ENCODE data around the gene RFTN1.

Gene RFTN1

DNA sequence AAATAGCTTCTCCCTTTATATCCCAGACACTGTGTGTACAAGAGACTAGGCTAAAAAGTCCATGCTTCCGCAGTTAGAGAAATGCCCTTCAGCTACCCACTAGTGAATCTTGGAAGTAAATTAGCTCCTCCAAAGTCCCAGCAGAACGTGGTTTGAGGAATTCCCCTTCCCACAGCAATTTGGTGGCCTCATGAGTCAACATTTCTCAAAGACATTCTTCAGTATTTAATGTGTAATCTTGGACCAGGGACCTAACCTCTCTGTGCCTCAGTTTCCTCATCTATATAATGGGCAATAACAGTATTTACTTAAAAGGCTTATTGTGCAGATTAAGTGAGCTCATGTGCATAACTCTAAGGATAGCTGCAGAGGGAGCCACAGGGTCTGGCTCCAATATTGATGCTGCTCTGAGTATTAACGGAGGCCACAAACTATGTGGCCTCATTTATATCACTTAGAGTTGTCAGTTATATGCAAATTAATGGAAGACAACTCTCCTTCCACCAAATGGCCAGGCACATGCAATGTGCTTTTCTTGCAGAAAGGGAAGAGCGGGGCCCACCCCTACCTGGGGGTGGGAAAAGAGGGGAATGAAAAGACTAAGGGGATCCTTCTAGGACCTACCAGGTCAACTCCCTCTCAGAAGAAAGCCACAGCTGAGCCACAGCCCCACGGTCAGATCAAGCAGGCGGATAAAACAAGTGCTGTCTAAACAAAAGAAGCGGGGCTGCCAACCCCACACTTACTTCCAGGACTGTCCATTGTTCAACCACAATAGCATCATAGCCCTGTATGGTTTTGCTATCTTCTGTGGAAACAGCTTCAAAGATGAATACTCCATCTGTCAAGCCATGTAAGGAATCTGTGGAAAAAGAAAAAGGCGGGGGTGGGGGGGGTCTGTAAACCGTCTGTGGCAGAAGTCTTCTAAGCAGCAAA is 156.0 kb downstream of the RFTN1 start:
- DNase-seq (ENCODE audit: low spot score) = no peak

DNA sequence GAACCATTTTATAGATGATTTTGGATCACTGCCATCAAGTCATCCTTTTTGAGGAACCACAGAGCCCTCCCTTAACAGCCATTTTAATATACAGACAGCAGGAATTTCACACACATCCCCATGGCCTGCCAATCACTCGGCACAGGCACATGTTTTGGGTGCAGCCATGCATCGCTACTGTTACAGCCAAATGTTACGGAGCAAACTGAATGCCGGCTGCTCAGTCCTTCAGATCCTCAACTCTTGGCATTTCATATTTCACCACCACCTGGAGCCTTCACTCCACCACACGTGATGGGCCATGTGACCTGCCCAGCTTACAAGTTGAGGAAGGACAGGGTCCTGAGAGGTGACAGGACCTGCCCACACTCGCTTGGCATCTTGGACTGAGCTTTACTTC is 157.7 kb downstream of the RFTN1 start:
- no peak for DNase-seq (ENCODE audit: low spot score)

DNA sequence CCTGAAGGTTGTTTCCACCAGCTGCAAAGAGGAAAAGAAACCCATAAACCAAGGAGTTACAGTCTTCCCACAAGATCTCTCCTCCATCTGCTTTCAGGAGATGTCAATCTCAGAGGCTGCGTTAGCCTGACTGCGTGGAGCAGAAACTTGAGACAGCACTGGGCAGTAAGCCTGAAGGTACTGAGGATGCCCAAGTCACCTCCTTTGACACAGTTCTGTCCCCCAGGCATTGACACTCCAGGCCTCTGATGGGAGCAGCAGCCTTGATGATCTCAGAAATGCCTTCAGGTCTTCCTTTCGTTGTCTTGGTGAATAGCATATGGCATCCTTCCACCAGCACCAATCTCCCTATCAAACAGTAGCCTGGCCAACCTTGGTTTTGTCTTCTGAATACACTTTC is 159.2 kb downstream of the RFTN1 start:
- DNase-seq (ENCODE audit: low spot score) = no peak

DNA sequence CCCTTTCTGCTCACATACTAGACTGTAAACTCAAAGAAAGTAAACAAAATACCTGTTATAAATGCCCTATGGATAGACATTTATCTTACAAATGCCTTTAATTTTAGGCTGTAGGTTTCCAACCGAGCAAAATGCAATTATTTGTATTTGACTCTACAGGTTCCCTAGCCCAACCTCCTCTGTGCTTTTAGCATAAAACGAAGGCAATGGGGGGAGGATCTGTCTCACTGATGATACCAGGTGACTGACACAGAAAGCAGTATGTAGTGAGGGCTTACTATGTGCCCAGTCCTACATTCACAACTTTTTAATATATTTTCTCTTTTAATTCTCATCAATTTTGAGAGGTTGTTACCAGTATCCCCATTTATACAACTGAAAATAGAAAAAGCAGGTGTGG is 161.1 kb downstream of the RFTN1 start:
- DNase-seq (ENCODE audit: low spot score) = no peak

DNA sequence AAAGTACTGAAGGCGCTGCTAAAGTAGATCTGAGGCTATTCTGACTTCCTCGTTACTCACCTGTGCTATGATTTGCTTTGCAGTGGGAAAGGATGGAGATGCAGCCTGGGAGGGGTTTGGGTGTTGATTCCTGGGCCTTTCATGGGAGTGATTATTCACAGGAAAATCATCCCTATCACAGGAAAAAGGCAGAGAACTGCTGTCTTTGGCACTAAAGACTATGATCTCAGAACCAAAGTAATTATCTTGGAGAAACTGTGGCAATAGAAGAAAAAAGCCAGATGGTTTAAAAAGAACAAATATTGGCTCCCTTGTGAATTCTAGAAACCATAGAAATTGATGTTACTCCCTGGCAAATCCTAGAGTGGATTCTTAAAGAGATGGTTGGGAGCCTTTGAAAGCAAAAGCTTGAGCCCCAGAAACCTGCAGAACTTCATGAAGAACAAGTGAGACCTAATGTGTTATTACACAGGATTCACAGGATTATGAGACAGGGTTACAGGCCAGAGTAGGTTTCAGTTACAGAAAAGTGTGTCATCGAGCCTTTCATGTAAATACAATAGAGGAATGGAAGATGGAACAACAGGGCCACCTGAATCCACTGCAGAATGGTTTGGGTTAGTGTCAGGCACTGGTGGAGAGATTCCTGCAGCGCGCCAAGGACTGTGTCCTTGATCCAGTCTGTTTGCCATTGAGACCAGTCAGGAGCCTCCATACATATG is 162.7 kb downstream of the RFTN1 start:
- DNase-seq (ENCODE audit: low spot score) = no peak

DNA sequence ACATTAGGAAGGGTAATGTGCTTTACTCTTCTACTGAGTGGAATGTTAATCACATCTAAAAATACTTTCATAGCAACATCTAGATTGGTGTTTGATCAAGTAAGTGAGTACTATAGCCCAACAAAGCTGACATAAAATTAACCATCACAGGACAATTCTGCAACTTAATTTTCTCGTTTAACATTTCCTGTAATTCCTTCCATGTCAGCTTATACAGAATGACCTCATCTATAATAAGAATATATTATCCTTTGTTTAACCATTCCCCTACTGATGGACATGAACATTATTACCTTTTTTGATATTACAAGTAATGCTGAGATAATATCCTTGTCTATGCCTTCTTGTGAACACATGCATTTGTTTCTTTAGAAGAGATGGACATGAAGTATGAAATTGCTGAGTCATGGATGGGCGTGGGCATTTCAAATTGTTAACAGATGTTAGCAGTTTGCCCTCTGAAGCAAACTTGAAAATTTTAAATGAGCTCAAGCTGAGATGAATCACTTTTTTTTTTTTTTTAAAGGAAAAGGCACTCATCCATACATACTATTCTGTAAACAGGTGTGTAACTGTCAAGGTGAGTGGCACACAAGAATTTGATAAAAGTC is 163.4 kb downstream of the RFTN1 start:
- no peak for DNase-seq (ENCODE audit: low spot score)

DNA sequence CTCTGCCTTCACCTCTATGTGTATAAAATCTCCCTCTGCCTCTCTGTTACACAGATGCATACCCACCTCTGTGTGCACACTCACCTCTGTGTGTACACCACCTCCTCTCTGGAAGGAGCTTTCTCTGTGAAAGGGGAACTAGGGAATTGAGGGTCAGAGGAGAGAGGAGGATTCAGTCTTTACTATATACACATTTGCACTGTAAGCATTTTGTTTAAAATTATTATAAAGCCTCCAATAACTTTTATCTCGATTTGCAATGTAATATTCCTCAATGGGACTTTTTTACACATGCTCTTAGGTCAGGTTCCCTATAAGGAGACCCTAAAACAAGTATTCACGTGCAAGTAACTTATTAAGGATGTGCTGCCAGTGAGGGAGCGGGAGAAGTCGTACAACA is 166.0 kb downstream of the RFTN1 start:
- no peak for DNase-seq (ENCODE audit: low spot score)

DNA sequence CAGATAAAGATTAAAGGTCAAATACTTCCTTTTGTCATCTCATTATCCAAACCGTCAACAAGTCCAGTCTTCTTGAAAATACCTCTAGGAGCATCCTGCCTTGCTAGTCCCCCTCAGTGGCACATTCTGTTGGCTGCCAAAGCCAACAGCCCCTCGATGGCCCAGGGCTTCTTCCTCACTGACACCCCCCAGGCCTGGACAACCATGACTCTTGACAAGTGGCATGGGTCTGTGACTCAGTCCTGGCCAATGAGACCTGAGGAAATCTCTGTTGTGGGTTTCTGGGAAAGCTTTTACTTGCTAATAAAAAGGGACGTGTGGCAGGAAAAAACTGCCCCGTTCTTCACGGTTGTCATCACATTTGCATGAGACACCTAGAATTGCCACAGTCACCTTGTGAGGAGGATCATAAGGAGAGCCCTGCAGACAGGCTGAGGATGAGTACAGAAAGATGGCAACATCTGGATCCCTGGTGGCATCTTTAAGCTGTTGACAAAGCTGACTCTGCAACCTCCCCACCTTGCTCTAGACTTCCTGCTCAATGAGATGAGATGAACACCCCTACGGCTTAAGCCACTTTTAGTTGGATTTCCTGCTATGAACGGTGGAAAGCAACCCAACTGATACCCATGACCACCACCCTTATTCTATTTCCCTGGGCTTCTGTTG is 167.0 kb downstream of the RFTN1 start:
- no peak for DNase-seq (ENCODE audit: low spot score)

DNA sequence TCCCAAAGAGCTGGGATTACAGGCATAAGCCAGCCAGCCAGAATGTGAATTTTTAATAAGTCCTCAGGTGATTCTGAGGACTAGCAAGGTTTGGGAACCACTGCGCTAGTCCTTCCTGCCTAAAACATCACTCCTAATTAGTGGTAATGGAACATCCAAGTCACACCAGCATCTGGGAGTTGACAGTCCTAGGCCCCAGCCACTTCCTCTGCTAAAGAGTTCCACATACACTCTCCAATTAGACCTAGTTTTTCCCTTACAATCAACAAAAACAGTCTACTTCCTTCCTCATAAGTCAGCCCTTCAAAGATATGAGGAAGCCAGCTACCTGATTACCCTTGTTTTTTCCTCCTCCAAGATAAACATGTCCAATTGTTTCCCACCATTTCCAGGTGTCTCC is 170.4 kb downstream of the RFTN1 start:
- DNase-seq (ENCODE audit: low spot score) = no peak

DNA sequence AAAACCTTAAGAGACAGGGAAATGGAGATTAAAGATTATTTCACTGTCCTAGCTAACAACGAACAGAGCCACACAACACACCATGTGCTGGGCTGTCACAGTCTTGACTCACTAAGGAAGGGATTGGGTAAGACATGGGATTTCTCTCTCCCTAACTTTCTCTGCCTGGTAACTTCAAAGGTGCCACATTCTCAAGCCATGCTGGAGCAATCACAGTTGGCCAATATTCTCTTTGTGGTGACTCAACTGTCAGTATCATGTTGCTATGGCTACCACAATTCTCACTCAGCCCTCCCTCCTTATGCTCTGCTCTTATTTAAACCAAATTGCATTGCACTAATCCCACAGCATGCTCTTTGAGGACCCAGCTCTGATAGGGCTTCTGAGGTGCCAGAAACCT is 174.5 kb downstream of the RFTN1 start:
- DNase-seq (ENCODE audit: low spot score) = peak; percentile 67

DNA sequence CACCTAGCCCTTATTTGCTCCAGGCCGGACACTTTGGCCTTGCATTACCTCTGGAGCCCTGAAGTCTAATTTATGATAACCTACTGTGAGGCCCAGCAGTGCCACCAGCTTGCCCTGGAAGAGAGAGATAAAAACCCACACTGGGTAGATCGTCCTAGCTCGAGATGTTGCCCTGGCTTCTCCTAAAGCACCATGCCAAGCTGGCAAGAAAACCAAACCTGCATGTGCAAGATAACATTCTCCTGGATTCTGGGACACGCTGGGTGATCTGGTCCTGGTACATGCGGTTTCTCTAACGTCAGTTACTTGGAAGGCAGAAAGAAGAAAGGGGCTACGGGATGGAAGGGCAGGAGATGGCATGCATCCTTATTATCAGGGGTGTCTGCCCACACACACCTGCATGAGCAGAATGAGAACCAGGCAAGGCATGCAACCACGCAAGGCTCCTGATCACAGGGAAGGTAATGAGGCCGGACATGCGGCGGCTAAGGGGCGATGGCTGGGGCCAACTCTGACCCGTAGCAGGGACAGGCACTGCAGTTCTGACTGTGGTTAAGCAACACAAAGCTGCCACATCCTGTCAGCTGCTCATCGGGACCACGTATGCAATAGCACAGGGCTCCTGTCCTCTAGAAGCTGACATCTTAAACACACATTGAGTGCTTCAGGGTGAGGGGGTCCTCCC is 175.5 kb downstream of the RFTN1 start:
- peak; percentile 61 for DNase-seq (ENCODE audit: low spot score)

DNA sequence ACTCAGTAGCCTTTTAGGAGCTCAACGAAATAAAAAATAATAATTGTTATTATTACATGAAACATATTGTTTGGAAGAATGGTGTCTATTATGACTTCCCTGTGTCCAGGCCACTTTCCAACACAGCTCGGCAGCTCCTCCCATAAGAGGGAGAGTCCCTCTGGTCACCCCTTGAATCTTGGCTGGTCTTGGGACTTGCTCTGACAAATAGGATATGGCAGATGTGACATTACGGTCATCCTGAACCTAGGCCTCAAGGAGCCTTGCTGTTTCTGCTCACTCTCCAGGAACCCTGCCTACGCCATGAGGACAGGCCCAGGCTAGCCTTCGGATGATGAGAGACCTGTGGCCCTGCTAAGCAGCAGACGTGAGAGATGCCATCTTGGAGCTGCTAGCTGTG is 176.7 kb downstream of the RFTN1 start:
- no peak for DNase-seq (ENCODE audit: low spot score)

DNA sequence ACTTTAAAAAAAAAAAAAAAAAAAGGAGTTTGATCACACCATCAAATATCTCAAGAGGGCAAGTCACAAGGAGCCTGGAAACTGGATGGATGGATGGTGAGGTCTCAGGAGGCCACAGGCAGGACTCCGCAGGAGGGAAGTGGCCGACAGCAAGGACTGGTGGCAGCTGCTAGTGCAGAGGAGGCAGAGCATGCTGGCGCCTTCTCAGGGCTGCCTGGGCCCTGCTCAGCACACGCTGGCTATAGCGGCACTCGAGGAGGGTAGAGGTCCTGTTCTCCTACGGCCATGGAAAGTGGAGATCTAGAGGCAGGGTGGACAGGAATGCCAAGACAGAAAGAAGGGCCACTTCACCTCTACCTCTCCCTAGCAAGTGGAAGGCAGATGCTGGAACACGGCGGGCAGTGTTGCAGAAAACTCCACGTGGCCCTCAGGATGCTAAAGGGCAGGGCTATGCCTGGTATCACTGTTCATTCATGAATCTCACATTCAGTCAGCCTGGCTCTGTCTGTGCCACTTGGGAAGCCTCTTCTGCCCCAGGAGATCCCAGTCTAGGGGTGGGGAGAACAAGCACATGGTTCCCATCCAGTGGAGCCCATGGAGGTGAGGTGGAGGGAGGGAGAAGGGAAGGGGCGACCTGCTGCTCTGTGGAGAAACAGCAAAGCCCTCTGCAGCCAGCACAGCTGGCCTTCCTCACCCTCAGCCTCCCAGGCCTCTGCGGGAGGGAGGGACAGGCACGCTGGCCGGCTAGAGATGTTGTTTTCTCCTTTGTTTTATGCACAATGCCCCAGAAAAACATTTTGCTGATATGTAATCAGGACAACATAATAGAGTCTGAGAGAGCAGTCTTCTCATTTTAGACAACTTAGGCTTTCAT is 177.5 kb downstream of the RFTN1 start:
- no peak for DNase-seq (ENCODE audit: low spot score)

DNA sequence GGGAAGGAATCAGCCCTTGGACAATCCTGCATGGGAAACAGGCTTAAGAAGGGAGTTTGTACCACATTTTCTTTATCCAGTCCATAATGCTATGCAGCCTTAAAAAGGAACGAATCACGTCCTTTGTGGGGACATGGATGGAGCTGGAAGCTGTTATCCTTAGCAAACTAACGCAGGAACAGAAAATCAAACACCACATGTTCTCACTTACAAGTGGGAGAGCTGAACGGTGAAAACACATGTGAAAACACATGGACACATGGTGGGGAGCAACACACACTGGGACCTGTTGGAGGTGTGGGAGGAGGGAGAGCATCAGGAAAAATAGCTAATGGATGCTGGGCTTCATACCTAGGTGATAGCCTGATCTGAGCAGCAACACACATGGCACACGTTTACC is 178.2 kb downstream of the RFTN1 start:
- DNase-seq (ENCODE audit: low spot score) = no peak

DNA sequence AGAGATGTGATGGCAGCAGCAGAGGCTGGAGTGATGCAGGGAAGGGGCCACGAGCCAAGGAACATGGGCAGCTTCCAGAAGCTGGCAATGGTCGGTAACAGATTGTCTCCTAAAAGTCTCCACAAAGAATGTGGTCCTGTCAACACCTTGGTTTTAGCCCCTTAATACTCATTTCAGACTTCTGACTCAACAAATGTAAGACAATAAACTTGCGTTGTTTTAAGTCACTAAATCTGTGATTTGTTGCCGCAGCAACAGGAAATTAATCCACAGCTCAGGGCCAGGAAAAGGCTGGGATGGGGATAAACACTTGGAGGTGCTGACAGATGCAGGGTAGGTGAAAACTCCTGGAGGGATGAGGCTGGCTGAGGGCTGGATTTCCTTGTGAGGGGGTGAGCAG is 178.6 kb downstream of the RFTN1 start:
- DNase-seq (ENCODE audit: low spot score) = no peak

DNA sequence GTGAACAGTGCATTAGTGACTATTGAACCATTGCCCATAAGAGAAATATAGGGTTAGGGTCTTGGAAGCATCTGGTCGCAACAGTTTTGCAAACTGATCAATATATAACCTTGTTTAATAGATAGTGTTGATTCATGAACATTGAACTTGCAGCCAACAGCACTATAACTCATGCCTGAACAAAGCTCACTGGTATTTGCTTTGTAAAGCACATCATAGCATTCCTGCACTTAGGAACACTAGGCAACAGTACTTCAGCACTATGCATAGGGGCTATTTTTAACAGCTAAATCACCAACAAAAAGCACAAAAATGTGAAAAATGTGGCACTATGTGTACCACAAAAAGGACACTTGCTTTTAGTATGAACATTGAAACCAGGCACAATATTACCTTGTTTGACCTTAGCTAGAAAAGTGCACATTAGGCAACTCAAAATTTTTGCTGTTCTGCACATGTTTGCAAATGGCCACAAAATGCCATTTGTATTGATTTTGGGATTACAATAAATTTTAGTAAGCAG is 180.5 kb downstream of the RFTN1 start:
- DNase-seq (ENCODE audit: low spot score) = no peak

DNA sequence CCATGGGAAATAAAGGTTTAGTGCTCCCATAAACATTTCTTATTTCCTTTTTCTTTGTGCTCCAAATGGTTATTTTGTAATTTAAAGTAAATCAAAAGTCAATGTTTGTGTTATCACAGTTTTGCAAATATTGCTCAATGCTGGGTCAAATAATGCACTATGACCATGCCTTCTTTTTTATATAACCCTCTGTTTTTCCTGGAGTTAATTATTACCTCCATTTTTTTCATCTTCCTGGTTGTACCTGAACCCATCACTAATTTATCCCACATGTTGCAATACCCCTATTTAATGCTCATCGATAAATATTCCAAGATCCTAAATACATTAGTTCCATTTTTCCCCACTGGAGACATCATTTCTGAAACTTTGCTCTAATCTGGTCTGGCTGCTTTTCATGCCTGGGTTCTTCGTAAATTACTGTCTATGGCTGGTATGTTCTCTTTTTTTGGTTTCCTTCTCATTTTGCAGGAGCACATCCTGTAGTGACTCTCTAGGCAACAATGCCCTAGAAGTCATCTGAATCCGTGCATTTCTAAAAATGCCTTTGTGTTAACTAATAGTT is 182.1 kb downstream of the RFTN1 start:
- DNase-seq (ENCODE audit: low spot score) = no peak

DNA sequence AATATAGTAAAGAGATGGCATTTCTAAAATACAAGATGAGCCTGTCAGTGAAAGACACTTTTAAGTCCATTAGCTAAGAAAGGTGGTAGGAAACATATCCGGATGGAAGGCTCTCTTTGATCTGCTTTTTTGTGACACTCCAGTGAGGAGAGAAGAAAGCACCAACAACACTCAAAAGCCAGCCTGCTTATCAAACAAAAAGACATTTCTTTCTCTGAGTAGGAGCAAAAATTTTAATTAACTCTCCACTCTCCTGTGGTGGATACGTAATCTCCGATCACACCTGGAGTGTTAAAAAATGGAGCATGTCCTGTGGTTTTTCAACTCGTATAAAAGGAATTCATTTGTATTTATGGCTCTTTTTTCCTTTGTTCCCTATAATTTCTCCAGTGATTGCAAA is 183.1 kb downstream of the RFTN1 start:
- DNase-seq (ENCODE audit: low spot score) = no peak

DNA sequence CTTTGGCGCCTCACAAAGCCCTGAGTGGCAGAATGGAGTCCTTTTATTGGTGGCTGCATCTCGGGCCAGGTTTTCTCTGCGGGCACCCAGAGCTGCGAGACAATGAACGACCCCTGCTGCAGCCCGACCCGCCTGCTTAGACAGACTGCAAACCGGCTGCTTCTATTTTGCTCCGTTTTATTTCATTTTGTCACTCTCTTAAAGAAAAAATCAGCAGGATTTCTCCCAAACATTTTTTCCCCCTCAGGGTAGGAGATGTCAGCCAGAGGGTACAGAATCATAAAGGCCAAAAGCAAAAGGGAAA is 183.7 kb downstream of the RFTN1 start:
- DNase-seq (ENCODE audit: low spot score) = no peak

DNA sequence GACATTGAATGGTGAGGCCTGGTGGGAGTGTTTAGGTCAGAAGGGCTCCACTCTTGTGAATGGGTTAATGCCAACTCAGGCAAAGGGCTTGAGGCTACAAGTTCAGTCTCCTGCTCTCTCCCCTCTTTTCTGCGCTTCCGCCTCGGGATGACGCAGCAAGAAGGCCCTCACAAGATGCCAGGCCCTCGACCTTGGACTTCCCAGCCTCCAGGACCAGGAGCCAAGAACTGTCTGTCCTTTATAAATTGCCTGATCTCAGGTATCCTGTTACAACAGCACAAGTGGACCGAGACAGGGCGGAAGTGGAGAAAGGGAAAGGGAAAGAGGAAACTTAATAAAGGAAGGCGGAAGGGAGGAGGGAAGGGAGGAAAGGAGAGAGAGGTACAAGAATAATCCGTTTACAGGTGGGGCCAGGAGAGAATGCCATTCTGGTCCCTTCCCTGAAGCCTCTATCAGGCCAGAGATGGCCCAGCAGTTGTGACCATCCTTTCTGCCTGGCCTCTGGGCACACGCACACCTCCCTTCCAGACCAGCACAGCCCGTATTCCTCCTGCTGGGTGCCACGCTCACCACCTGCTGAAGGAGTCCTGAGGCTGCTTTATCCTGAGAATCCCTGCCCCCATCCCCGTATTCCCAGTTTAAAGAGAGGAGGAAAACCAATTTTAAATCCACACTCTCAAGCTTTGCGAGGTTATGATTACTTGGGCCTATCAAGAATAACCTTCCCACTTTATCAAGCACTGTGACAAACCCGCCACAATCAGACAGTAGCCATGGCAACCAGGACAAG is 184.3 kb downstream of the RFTN1 start:
- DNase-seq (ENCODE audit: low spot score) = no peak
